Chondrocyte (in vitro differentiated cells): ENCODE results near the gene ALOX12. TPM values are rescaled to one million over a fixed set of nuclear protein-coding genes. Genes with fewer than 3 reads are reported as not detected.
"Not testable (repeated sequence)": the region's sequence is repeated elsewhere in the genome, so short reads cannot be mapped to it uniquely, and the experiment has no call there.

Experiments
- DNase-seq: peaks from one replicate; pipeline ENCODE4 v3.0.0; 2021; ENCODE audit warnings: mixed read lengths, low spot score
- H3K27ac Mint-ChIP-seq: one replicate; pipeline ENCODE4 v1.8.0; 2021; ENCODE audit warnings: mild to moderate bottlenecking, moderate library complexity, mixed read lengths; ENCODE audit not compliant: unreplicated experiment
- H3K27me3 Mint-ChIP-seq: 2 replicates; pipeline ENCODE4 v1.8.0; 2021; ENCODE audit warnings: low read depth, mixed read lengths
- H3K36me3 Mint-ChIP-seq: 2 replicates; pipeline ENCODE4 v1.8.0; 2021; ENCODE audit warnings: low read depth, mixed read lengths
- H3K4me1 Mint-ChIP-seq: 2 replicates; pipeline ENCODE4 v1.8.0; 2021; ENCODE audit warnings: low read depth, mild to moderate bottlenecking, mixed read lengths
- H3K4me3 Mint-ChIP-seq: one replicate; pipeline ENCODE4 v1.8.0; 2021; ENCODE audit warnings: mild to moderate bottlenecking, moderate library complexity, mixed read lengths; ENCODE audit not compliant: unreplicated experiment
- H3K9me3 Mint-ChIP-seq: 2 replicates; pipeline ENCODE4 v1.8.0; 2021; ENCODE audit warnings: low read depth, mixed read lengths
- CTCF ChIP-seq: fragments of 200-600 bp; sonication (generic); IDR thresholded peaks from 2 replicates; pipeline ENCODE4 v1.5.0; 2021; ENCODE audit warnings: antibody characterized with exemption, mild to moderate bottlenecking, moderate library complexity
- total RNA-seq: library from RNA; stranded (reverse); gene quantifications from 3 replicates; pipeline ENCODE4 v1.2.1, GENCODE V29; 2021

The ALOX12 gene
- total RNA-seq, 1 donor from 2014 or later = not detected

GRCh38 chr17:6959700-6960099 lies 36.1 kb upstream of the ALOX12 start:
- peaks cover 4% of the 10 kb centered on the region for H3K36me3 Mint-ChIP-seq
- no peak overlapping the region for H3K4me3 Mint-ChIP-seq
- no peak for TF ChIP-seq CTCF
- DNase-seq = no peak
- peaks cover 13% of the 10 kb centered on the region for H3K9me3 Mint-ChIP-seq
- H3K27me3 Mint-ChIP-seq = peaks cover 14% of the 10 kb centered on the region
- no peaks in the 10 kb centered on the region for H3K4me1 Mint-ChIP-seq
- H3K27ac Mint-ChIP-seq = no peak overlapping the region

GRCh38 chr17:6969323-6969726 lies 26.5 kb upstream of the ALOX12 start:
- no peak for DNase-seq
- H3K9me3 Mint-ChIP-seq = peaks cover 10% of the 10 kb centered on the region
- TF ChIP-seq CTCF = no peak
- no peak overlapping the region for H3K27ac Mint-ChIP-seq
- H3K4me3 Mint-ChIP-seq = no peak overlapping the region
- H3K36me3 Mint-ChIP-seq = peaks cover 4% of the 10 kb centered on the region
- no peaks in the 10 kb centered on the region for H3K27me3 Mint-ChIP-seq
- H3K4me1 Mint-ChIP-seq = no peaks in the 10 kb centered on the region

GRCh38 chr17:6970992-6971391 lies 24.9 kb upstream of the ALOX12 start:
- H3K4me1 Mint-ChIP-seq = no peaks in the 10 kb centered on the region
- no peak overlapping the region for H3K4me3 Mint-ChIP-seq
- peaks cover 10% of the 10 kb centered on the region for H3K9me3 Mint-ChIP-seq
- no peak for DNase-seq
- TF ChIP-seq CTCF = no peak
- peaks cover 4% of the 10 kb centered on the region for H3K36me3 Mint-ChIP-seq
- no peak overlapping the region for H3K27ac Mint-ChIP-seq
- H3K27me3 Mint-ChIP-seq = no peaks in the 10 kb centered on the region

- H3K27ac Mint-ChIP-seq, H3K4me3 Mint-ChIP-seq, H3K4me1 Mint-ChIP-seq, H3K27me3 Mint-ChIP-seq, DNase-seq, H3K9me3 Mint-ChIP-seq, H3K36me3 Mint-ChIP-seq: not testable (repeated sequence)
These were observed 16.4 kb upstream of the ALOX12 start for GRCh38 chr17:6979440-6979839.

- no peak overlapping the region for H3K4me3 Mint-ChIP-seq
- DNase-seq = no peak
- no peak overlapping the region for H3K27ac Mint-ChIP-seq
- H3K27me3 Mint-ChIP-seq = no peaks in the 10 kb centered on the region
- no peaks in the 10 kb centered on the region for H3K9me3 Mint-ChIP-seq
- peaks cover 3% of the 10 kb centered on the region for H3K36me3 Mint-ChIP-seq
- no peaks in the 10 kb centered on the region for H3K4me1 Mint-ChIP-seq
- no peak for TF ChIP-seq CTCF
These were observed 14.4 kb upstream of the ALOX12 start for GRCh38 chr17:6981426-6981825.

- H3K27ac Mint-ChIP-seq = no peak overlapping the region
- H3K27me3 Mint-ChIP-seq = no peaks in the 10 kb centered on the region
- TF ChIP-seq CTCF = no peak
- DNase-seq = no peak
- no peaks in the 10 kb centered on the region for H3K4me1 Mint-ChIP-seq
- H3K9me3 Mint-ChIP-seq = no peaks in the 10 kb centered on the region
- no peak overlapping the region for H3K4me3 Mint-ChIP-seq
- peaks cover 3% of the 10 kb centered on the region for H3K36me3 Mint-ChIP-seq
These were observed 10.6 kb upstream of the ALOX12 start for GRCh38 chr17:6985266-6985665.
